Measurements from ENCODE around the gene PPARG. TPM values are rescaled to one million over a fixed set of nuclear protein-coding genes. Genes with fewer than 3 reads are reported as not detected.
"Not testable (repeated sequence)": the region's sequence is repeated elsewhere in the genome, so short reads cannot be mapped to it uniquely, and the experiment has no call there.

The PPARG gene
- total and polyA plus RNA-seq, 2 experiments from 2014 or later = 25.1 to 37.9 TPM

- Histone ChIP-seq H3K9me2 (replicated peaks; ENCODE audit: insufficient read depth) (no peaks in the 10 kb centered on the region), H3K36me3 (replicated peaks; ENCODE audit: insufficient read depth, low read depth) (no peaks in the 10 kb centered on the region), H3K27ac (peak overlapping the region; percentile 92), H4K20me1 (ENCODE audit: insufficient read depth, poor library complexity, severe bottlenecking) (no peaks in the 10 kb centered on the region), H2AFZ (no peak overlapping the region), H3K79me2 (no peaks in the 10 kb centered on the region), H3K9me3 (ENCODE audit: low read depth) (no peaks in the 10 kb centered on the region), H3K4me2 (no peak overlapping the region), H3K27me3 (no peaks in the 10 kb centered on the region), H3K4me1 (ENCODE audit: insufficient read depth) (peaks cover 25% of the 10 kb centered on the region), H3K4me3 (no peak overlapping the region)
- TF ChIP-seq CTCF (IDR thresholded peaks at IDR 0.05; ENCODE audit: poor library complexity) (no peak), EZH2 (IDR thresholded peaks at IDR 0.05; ENCODE audit: borderline replicate concordance) (no peak), EZH2phosphoT487 (IDR thresholded peaks at IDR 0.05; ENCODE audit: low read depth, severe bottlenecking, unreplicated experiment) (no peak)
- no peak for DNase-seq (ENCODE audit: low spot score)
- WGBS (ENCODE audit: low lambda C conversion rate, missing lambda C conversion rate) = 91% methylated on average over 7 of the region's 7 CpGs
These were observed 157.4 kb downstream of the PPARG start for GRCh38 chr3:12446298-12446697.

GRCh38 chr3:12447075-12447474 lies 158.2 kb downstream of the PPARG start:
- no peak overlapping the region for H3K4me3 ChIP-seq
- no peaks in the 10 kb centered on the region for H3K9me2 ChIP-seq (replicated peaks; ENCODE audit: insufficient read depth)
- H2AFZ ChIP-seq = no peak overlapping the region
- no peaks in the 10 kb centered on the region for H3K9me3 ChIP-seq (ENCODE audit: low read depth)
- no peak for DNase-seq (ENCODE audit: low spot score)
- H3K4me1 ChIP-seq (ENCODE audit: insufficient read depth) = peaks cover 25% of the 10 kb centered on the region
- no peak overlapping the region for H3K4me2 ChIP-seq
- no peaks in the 10 kb centered on the region for H3K36me3 ChIP-seq (replicated peaks; ENCODE audit: insufficient read depth, low read depth)
- TF ChIP-seq EZH2 (IDR thresholded peaks at IDR 0.05; ENCODE audit: borderline replicate concordance) (no peak), CTCF (IDR thresholded peaks at IDR 0.05; ENCODE audit: poor library complexity) (no peak), EZH2phosphoT487 (IDR thresholded peaks at IDR 0.05; ENCODE audit: low read depth, severe bottlenecking, unreplicated experiment) (no peak)
- no peaks in the 10 kb centered on the region for H3K79me2 ChIP-seq
- H4K20me1 ChIP-seq (ENCODE audit: insufficient read depth, poor library complexity, severe bottlenecking) = no peaks in the 10 kb centered on the region
- no peak overlapping the region for H3K27ac ChIP-seq
- WGBS (ENCODE audit: low lambda C conversion rate, missing lambda C conversion rate) = 92% methylated on average over 4 of the region's 4 CpGs
- no peaks in the 10 kb centered on the region for H3K27me3 ChIP-seq

GRCh38 chr3:12448404-12449202 lies 159.7 kb downstream of the PPARG start:
- H3K4me1 ChIP-seq (ENCODE audit: insufficient read depth) = peaks cover 20% of the 10 kb centered on the region
- H3K36me3 ChIP-seq (replicated peaks; ENCODE audit: insufficient read depth, low read depth); H3K4me3 ChIP-seq; H3K79me2 ChIP-seq; H4K20me1 ChIP-seq (ENCODE audit: insufficient read depth, poor library complexity, severe bottlenecking); H3K27ac ChIP-seq; H3K9me3 ChIP-seq (ENCODE audit: low read depth); H3K27me3 ChIP-seq; H3K9me2 ChIP-seq (replicated peaks; ENCODE audit: insufficient read depth); H2AFZ ChIP-seq; DNase-seq (ENCODE audit: low spot score); H3K4me2 ChIP-seq: not testable (repeated sequence)
- 67% methylated on average over 4 of the region's 4 CpGs for WGBS (ENCODE audit: low lambda C conversion rate, missing lambda C conversion rate)

GRCh38 chr3:12449889-12450682 lies 161.2 kb downstream of the PPARG start:
- Histone ChIP-seq H4K20me1 (ENCODE audit: insufficient read depth, poor library complexity, severe bottlenecking) (no peaks in the 10 kb centered on the region), H3K4me2 (no peak overlapping the region), H3K27ac (no peak overlapping the region), H3K27me3 (no peaks in the 10 kb centered on the region), H3K4me3 (no peak overlapping the region), H3K36me3 (replicated peaks; ENCODE audit: insufficient read depth, low read depth) (no peaks in the 10 kb centered on the region), H3K79me2 (no peaks in the 10 kb centered on the region), H2AFZ (no peak overlapping the region), H3K4me1 (ENCODE audit: insufficient read depth) (peaks cover 8% of the 10 kb centered on the region), H3K9me3 (ENCODE audit: low read depth) (no peaks in the 10 kb centered on the region), H3K9me2 (replicated peaks; ENCODE audit: insufficient read depth) (no peaks in the 10 kb centered on the region)
- TF ChIP-seq EZH2 (IDR thresholded peaks at IDR 0.05; ENCODE audit: borderline replicate concordance) = no peak
- TF ChIP-seq EZH2phosphoT487 (IDR thresholded peaks at IDR 0.05; ENCODE audit: low read depth, severe bottlenecking, unreplicated experiment) = no peak
- no peak for TF ChIP-seq CTCF (IDR thresholded peaks at IDR 0.05; ENCODE audit: poor library complexity)
- DNase-seq (ENCODE audit: low spot score) = no peak
- 91% methylated on average over 8 of the region's 8 CpGs for WGBS (ENCODE audit: low lambda C conversion rate, missing lambda C conversion rate)

Data from hepatocyte (in vitro differentiated cells).